HEK293 (cell line): ENCODE data around the gene OTOF.

ENCODE experiments used
- CTCF ChIA-PET: fragments of 350-600 bp; formaldehyde crosslinking; extraction: SDS; loops from one replicate; lab custom pipeline; 2021; ENCODE audit warnings: antibody characterized with exemption; lab: Yijun Ruan, JAX
- POLR2A ChIA-PET: fragments of 300-600 bp; formaldehyde crosslinking; extraction: SDS; loops from one replicate; lab custom pipeline; 2020; ENCODE audit warnings: antibody characterized with exemption, inconsistent platforms; lab: Yijun Ruan, JAX
- H3K27ac ChIP-seq: fragments of 200-500 bp; sonication (Bioruptor generic); 2 replicates; pipeline ENCODE4 v1.5.1; 2014; ENCODE audit warnings: low read depth, low read length, control low read depth, inconsistent platforms; ENCODE audit errors: extremely low read depth
- H3K36me3 ChIP-seq, 2 experiments: fragments of 200-500 bp in 1 of 2; sonication (Bioruptor generic) in 1 of 2; 1 replicate in 1 of 2; 2 replicates in 1 of 2; pipeline ENCODE4 v1.5.1; 2014 to 2017; ENCODE audit warnings: inconsistent platforms in 2 of 2, low read length in 2 of 2; ENCODE audit not compliant: control insufficient read depth in 2 of 2, insufficient read depth in 1 of 2
- H3K4me1 ChIP-seq: fragments of 200-500 bp; sonication (Bioruptor generic); 2 replicates; pipeline ENCODE4 v1.5.1; 2014; ENCODE audit warnings: mild to moderate bottlenecking, low read length, inconsistent platforms; ENCODE audit not compliant: control insufficient read depth, insufficient read depth
- H3K4me3 ChIP-seq: 2 replicates; pipeline ENCODE4 v1.5.1; 2011; ENCODE audit warnings: low read depth, mild to moderate bottlenecking, control low read depth, low read length, moderate library complexity
- H3K9me3 ChIP-seq: fragments of 200-500 bp; sonication (Bioruptor generic); 2 replicates; pipeline ENCODE4 v1.5.1; 2014; ENCODE audit warnings: low read depth, low read length, inconsistent platforms; ENCODE audit not compliant: control insufficient read depth, insufficient read depth
- HIC1 ChIP-seq: fragments of 450-650 bp; formaldehyde crosslinking; IDR thresholded peaks from 2 replicates; pipeline ENCODE4 v1.5.1; 2016; ENCODE audit warnings: missing biosample characterization, missing genetic modification characterization
- KLF1 ChIP-seq: fragments of 450-650 bp; formaldehyde crosslinking; IDR thresholded peaks from 2 replicates; pipeline ENCODE4 v1.5.1; 2016; ENCODE audit warnings: missing biosample characterization, missing genetic modification characterization
- MZF1 ChIP-seq: fragments of 450-650 bp; formaldehyde crosslinking; IDR thresholded peaks from 2 replicates; pipeline ENCODE4 v1.5.1; 2017; ENCODE audit warnings: missing biosample characterization, missing genetic modification characterization, borderline replicate concordance
- SETDB1 ChIP-seq: IDR thresholded peaks from one replicate; pipeline ENCODE4 v1.6.1; 2017; ENCODE audit warnings: mild to moderate bottlenecking, low read length, moderate library complexity, mixed read lengths; ENCODE audit not compliant: insufficient read length
- ZBTB17 ChIP-seq: fragments of 450-650 bp; formaldehyde crosslinking; IDR thresholded peaks from 2 replicates; pipeline ENCODE4 v1.5.1; 2016; ENCODE audit warnings: missing biosample characterization, missing genetic modification characterization
- ZBTB20 ChIP-seq: fragments of 450-650 bp; formaldehyde crosslinking; IDR thresholded peaks from 2 replicates; pipeline ENCODE4 v1.5.1; 2016; ENCODE audit warnings: missing biosample characterization, missing genetic modification characterization
- ZBTB26 ChIP-seq: fragments of 450-650 bp; formaldehyde crosslinking; optimal IDR thresholded peaks from 2 replicates; pipeline ENCODE3; 2016; ENCODE audit warnings: missing biosample characterization, mild to moderate bottlenecking, missing genetic modification characterization
- ZNF133 ChIP-seq: fragments of 450-650 bp; formaldehyde crosslinking; IDR thresholded peaks from 2 replicates; pipeline ENCODE4 v1.5.1; 2016; ENCODE audit warnings: missing biosample characterization, missing genetic modification characterization
- ZNF138 ChIP-seq: fragments of 450-650 bp; formaldehyde crosslinking; IDR thresholded peaks from 2 replicates; pipeline ENCODE4 v1.5.1; 2016; ENCODE audit warnings: missing biosample characterization, missing genetic modification characterization, borderline replicate concordance
- ZNF184 ChIP-seq: fragments of 450-650 bp; IDR thresholded peaks from 2 replicates; pipeline ENCODE4 v1.5.1; 2018; ENCODE audit warnings: missing biosample characterization, mild to moderate bottlenecking, missing genetic modification characterization
- ZNF202 ChIP-seq: fragments of 450-650 bp; formaldehyde crosslinking; IDR thresholded peaks from 2 replicates; pipeline ENCODE4 v1.5.1; 2016; ENCODE audit warnings: missing biosample characterization, missing genetic modification characterization, borderline replicate concordance
- ZNF248 ChIP-seq: fragments of 450-650 bp; formaldehyde crosslinking; IDR thresholded peaks from 2 replicates; pipeline ENCODE4 v1.5.1; 2017; ENCODE audit warnings: missing biosample characterization, missing genetic modification characterization
- ZNF266 ChIP-seq: fragments of 450-650 bp; formaldehyde crosslinking; IDR thresholded peaks from 2 replicates; pipeline ENCODE4 v1.5.1; 2016; ENCODE audit warnings: missing biosample characterization, missing genetic modification characterization, low read depth
- ZNF426 ChIP-seq: fragments of 450-650 bp; formaldehyde crosslinking; IDR thresholded peaks from 2 replicates; pipeline ENCODE4 v1.5.1; 2017; ENCODE audit warnings: missing biosample characterization, missing genetic modification characterization, mild to moderate bottlenecking, inconsistent platforms, moderate library complexity
- ZNF433 ChIP-seq: fragments of 450-650 bp; formaldehyde crosslinking; IDR thresholded peaks from 2 replicates; pipeline ENCODE4 v1.5.1; 2016; ENCODE audit warnings: missing biosample characterization, missing genetic modification characterization, low read depth
- ZNF530 ChIP-seq: fragments of 450-650 bp; formaldehyde crosslinking; IDR thresholded peaks from 2 replicates; pipeline ENCODE4 v1.5.1; 2016; ENCODE audit warnings: low read depth, missing biosample characterization, missing genetic modification characterization
- ZNF843 ChIP-seq: fragments of 450-650 bp; formaldehyde crosslinking; IDR thresholded peaks from 2 replicates; pipeline ENCODE4 v1.5.1; 2016; ENCODE audit warnings: missing biosample characterization, missing genetic modification characterization
- ZSCAN16 ChIP-seq: fragments of 450-650 bp; formaldehyde crosslinking; IDR thresholded peaks from 2 replicates; pipeline ENCODE4 v1.5.1; 2016; ENCODE audit warnings: missing biosample characterization, missing genetic modification characterization
- ZXDB ChIP-seq: fragments of 450-650 bp; formaldehyde crosslinking; IDR thresholded peaks from 2 replicates; pipeline ENCODE4 v1.5.1; 2016; ENCODE audit warnings: missing biosample characterization, missing genetic modification characterization
- TF ChIP-seq, protein P1 (sequence below): fragments of 450-650 bp; formaldehyde crosslinking; IDR thresholded peaks from 2 replicates; pipeline ENCODE4 v1.5.1; 2017; ENCODE audit warnings: missing biosample characterization, mild to moderate bottlenecking, missing genetic modification characterization, moderate library complexity
- TF ChIP-seq, protein P2 (sequence below): fragments of 450-650 bp; formaldehyde crosslinking; IDR thresholded peaks from 2 replicates; pipeline ENCODE4 v1.5.1; 2016; ENCODE audit warnings: missing biosample characterization, missing genetic modification characterization, low read depth
- TF ChIP-seq, protein P3 (sequence below): fragments of 450-650 bp; IDR thresholded peaks from 2 replicates; pipeline ENCODE4 v1.5.1; 2018; ENCODE audit warnings: missing biosample characterization, mild to moderate bottlenecking, missing genetic modification characterization
- TF ChIP-seq, protein P4 (sequence below): fragments of 450-650 bp; formaldehyde crosslinking; IDR thresholded peaks from 2 replicates; pipeline ENCODE4 v1.5.1; 2017; ENCODE audit warnings: missing biosample characterization, missing genetic modification characterization

The OTOF gene

GRCh38 chr2:26450031-26450635, 27.8 kb downstream of the OTOF start:
- no peaks in the 10 kb centered on the region for H3K4me1 ChIP-seq
- TF ChIP-seq ZNF202 (tag by site-specific recombination) (no peak), ZNF266 (no peak), ZBTB26 (tag by site-specific recombination) (no peak), SETDB1 (no peak), ZNF184 (tag by site-specific recombination) (no peak), ZXDB (no peak), ZNF843 (tag by site-specific recombination) (no peak), HIC1 (no peak)
- no peaks in the 10 kb centered on the region for H3K36me3 ChIP-seq
- no peak overlapping the region for H3K27ac ChIP-seq
- H3K9me3 ChIP-seq, result no peaks in the 10 kb centered on the region
- POLR2A ChIA-PET, result no interaction called here
- no peak overlapping the region for H3K4me3 ChIP-seq
- CTCF ChIA-PET, result interaction anchor here (0.6 kb wide), 1 partner anchor 130 kb away, joined by 3 read pairs; no protein-coding TSS in a partner anchor

GRCh38 chr2:26449278-26450030, 28.5 kb downstream of the OTOF start:
- Histone ChIP-seq H3K36me3 (no peaks in the 10 kb centered on the region), H3K9me3 (no peaks in the 10 kb centered on the region), H3K4me1 (no peaks in the 10 kb centered on the region), H3K27ac (no peak overlapping the region), H3K4me3 (no peak overlapping the region)
- POLR2A ChIA-PET, result interaction anchor here (0.5 kb wide), 1 partner anchor 62 kb away, joined by 3 read pairs; no protein-coding TSS in a partner anchor
- CTCF ChIA-PET, result interaction anchor here (0.6 kb wide), 1 partner anchor 131 kb away, joined by 3 read pairs; no protein-coding TSS in a partner anchor
- TF ChIP-seq, protein P1, sequence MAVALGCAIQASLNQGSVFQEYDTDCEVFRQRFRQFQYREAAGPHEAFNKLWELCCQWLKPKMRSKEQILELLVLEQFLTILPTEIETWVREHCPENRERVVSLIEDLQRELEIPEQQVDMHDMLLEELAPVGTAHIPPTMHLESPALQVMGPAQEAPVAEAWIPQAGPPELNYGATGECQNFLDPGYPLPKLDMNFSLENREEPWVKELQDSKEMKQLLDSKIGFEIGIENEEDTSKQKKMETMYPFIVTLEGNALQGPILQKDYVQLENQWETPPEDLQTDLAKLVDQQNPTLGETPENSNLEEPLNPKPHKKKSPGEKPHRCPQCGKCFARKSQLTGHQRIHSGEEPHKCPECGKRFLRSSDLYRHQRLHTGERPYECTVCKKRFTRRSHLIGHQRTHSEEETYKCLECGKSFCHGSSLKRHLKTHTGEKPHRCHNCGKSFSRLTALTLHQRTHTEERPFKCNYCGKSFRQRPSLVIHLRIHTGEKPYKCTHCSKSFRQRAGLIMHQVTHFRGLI (tag by site-specific recombination), result no peak
- TF ChIP-seq, protein P2, sequence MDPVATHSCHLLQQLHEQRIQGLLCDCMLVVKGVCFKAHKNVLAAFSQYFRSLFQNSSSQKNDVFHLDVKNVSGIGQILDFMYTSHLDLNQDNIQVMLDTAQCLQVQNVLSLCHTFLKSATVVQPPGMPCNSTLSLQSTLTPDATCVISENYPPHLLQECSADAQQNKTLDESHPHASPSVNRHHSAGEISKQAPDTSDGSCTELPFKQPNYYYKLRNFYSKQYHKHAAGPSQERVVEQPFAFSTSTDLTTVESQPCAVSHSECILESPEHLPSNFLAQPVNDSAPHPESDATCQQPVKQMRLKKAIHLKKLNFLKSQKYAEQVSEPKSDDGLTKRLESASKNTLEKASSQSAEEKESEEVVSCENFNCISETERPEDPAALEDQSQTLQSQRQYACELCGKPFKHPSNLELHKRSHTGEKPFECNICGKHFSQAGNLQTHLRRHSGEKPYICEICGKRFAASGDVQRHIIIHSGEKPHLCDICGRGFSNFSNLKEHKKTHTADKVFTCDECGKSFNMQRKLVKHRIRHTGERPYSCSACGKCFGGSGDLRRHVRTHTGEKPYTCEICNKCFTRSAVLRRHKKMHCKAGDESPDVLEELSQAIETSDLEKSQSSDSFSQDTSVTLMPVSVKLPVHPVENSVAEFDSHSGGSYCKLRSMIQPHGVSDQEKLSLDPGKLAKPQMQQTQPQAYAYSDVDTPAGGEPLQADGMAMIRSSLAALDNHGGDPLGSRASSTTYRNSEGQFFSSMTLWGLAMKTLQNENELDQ (tag by site-specific recombination), result no peak
- TF ChIP-seq ZNF138 (tag by site-specific recombination) (no peak), MZF1 (tag by site-specific recombination) (no peak), KLF1 (tag by site-specific recombination) (no peak), ZSCAN16 (tag by site-specific recombination) (no peak), ZBTB17 (no peak), ZBTB20 (tag by site-specific recombination) (no peak), ZNF248 (tag by site-specific recombination) (no peak), ZNF530 (tag by site-specific recombination) (no peak), ZNF133 (tag by site-specific recombination) (no peak), ZNF426 (tag by site-specific recombination) (no peak), ZNF433 (tag by site-specific recombination) (no peak)
- TF ChIP-seq, protein P3, sequence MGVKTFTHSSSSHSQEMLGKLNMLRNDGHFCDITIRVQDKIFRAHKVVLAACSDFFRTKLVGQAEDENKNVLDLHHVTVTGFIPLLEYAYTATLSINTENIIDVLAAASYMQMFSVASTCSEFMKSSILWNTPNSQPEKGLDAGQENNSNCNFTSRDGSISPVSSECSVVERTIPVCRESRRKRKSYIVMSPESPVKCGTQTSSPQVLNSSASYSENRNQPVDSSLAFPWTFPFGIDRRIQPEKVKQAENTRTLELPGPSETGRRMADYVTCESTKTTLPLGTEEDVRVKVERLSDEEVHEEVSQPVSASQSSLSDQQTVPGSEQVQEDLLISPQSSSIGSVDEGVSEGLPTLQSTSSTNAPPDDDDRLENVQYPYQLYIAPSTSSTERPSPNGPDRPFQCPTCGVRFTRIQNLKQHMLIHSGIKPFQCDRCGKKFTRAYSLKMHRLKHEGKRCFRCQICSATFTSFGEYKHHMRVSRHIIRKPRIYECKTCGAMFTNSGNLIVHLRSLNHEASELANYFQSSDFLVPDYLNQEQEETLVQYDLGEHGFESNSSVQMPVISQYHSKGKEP (tag by site-specific recombination), result no peak
- TF ChIP-seq, protein P4, sequence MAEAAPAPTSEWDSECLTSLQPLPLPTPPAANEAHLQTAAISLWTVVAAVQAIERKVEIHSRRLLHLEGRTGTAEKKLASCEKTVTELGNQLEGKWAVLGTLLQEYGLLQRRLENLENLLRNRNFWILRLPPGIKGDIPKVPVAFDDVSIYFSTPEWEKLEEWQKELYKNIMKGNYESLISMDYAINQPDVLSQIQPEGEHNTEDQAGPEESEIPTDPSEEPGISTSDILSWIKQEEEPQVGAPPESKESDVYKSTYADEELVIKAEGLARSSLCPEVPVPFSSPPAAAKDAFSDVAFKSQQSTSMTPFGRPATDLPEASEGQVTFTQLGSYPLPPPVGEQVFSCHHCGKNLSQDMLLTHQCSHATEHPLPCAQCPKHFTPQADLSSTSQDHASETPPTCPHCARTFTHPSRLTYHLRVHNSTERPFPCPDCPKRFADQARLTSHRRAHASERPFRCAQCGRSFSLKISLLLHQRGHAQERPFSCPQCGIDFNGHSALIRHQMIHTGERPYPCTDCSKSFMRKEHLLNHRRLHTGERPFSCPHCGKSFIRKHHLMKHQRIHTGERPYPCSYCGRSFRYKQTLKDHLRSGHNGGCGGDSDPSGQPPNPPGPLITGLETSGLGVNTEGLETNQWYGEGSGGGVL (tag by site-specific recombination), result no peak
